H9 (cell line): ENCODE measurements around the gene SOX21. TPM values are rescaled to one million over a fixed set of nuclear protein-coding genes. Genes with fewer than 3 reads are reported as not detected.

Source experiments
- DNase-seq: peaks from one replicate; pipeline ENCODE4 v3.0.0-alpha.2; 2017
- H2AFZ ChIP-seq: one replicate; pipeline ENCODE4 v1.6.1; 2013; ENCODE audit warnings: mild to moderate bottlenecking, low read length, control low read depth, moderate library complexity
- H2AK5ac ChIP-seq: 2 replicates; pipeline ENCODE4 v1.6.1; 2013; ENCODE audit warnings: low read length, control low read depth, mixed read lengths; ENCODE audit not compliant: insufficient read length
- H2BK120ac ChIP-seq: one replicate; pipeline ENCODE4 v1.6.1; 2013; ENCODE audit warnings: low read depth, mild to moderate bottlenecking, low read length, control low read depth, inconsistent platforms; ENCODE audit not compliant: poor library complexity, severe bottlenecking
- H2BK12ac ChIP-seq: 2 replicates; pipeline ENCODE4 v1.6.1; 2013; ENCODE audit warnings: low read length, control low read depth, mixed read lengths, low read depth; ENCODE audit not compliant: insufficient read length
- H2BK15ac ChIP-seq: 2 replicates; pipeline ENCODE4 v1.6.1; 2013; ENCODE audit warnings: low read depth, low read length, control low read depth
- H2BK20ac ChIP-seq: one replicate; pipeline ENCODE4 v1.6.1; 2013; ENCODE audit warnings: low read depth, mild to moderate bottlenecking, low read length, control low read depth, inconsistent platforms; ENCODE audit not compliant: poor library complexity, severe bottlenecking
- H2BK5ac ChIP-seq: 2 replicates; pipeline ENCODE4 v1.6.1; 2013; ENCODE audit warnings: low read length, control low read depth, mixed read lengths; ENCODE audit not compliant: insufficient read length
- H3K14ac ChIP-seq: 2 replicates; pipeline ENCODE4 v1.6.1; 2013; ENCODE audit warnings: low read length, control low read depth; ENCODE audit not compliant: insufficient read depth
- H3K18ac ChIP-seq: 2 replicates; pipeline ENCODE4 v1.6.1; 2013; ENCODE audit warnings: low read depth, mild to moderate bottlenecking, mixed read lengths, low read length, control low read depth; ENCODE audit not compliant: insufficient read length
- H3K23ac ChIP-seq: 2 replicates; pipeline ENCODE4 v1.6.1; 2013; ENCODE audit warnings: low read length, control low read depth, mixed read lengths, low read depth; ENCODE audit not compliant: insufficient read length
- H3K23me2 ChIP-seq: 2 replicates; pipeline ENCODE4 v1.6.1; 2013; ENCODE audit warnings: low read depth, mild to moderate bottlenecking, mixed read lengths, low read length, control low read depth; ENCODE audit not compliant: insufficient read length, poor library complexity, severe bottlenecking
- H3K27ac ChIP-seq: 2 replicates; pipeline ENCODE4 v1.5.1; 2013; ENCODE audit warnings: low read length, control low read depth, mixed read lengths, low read depth; ENCODE audit not compliant: insufficient read length
- H3K27me3 ChIP-seq: 2 replicates; pipeline ENCODE4 v1.6.1; 2013; ENCODE audit warnings: low read length, control low read depth, inconsistent platforms; ENCODE audit not compliant: insufficient read depth
- H3K4ac ChIP-seq: 2 replicates; pipeline ENCODE4 v1.6.1; 2013; ENCODE audit warnings: low read depth, mild to moderate bottlenecking, control low read depth, inconsistent platforms, low read length, moderate library complexity
- H3K4me1 ChIP-seq: 2 replicates; pipeline ENCODE4 v1.6.1; 2013; ENCODE audit warnings: low read length, control low read depth, inconsistent platforms; ENCODE audit not compliant: insufficient read depth
- H3K4me2 ChIP-seq: 2 replicates; pipeline ENCODE4 v1.6.1; 2013; ENCODE audit warnings: low read length, control low read depth, mixed read lengths; ENCODE audit not compliant: insufficient read length, insufficient read depth
- H3K56ac ChIP-seq: 2 replicates; pipeline ENCODE4 v1.6.1; 2013; ENCODE audit warnings: low read depth, mild to moderate bottlenecking, mixed read lengths, low read length, control low read depth; ENCODE audit not compliant: insufficient read length
- H3K79me1 ChIP-seq: 2 replicates; pipeline ENCODE4 v1.6.1; 2013; ENCODE audit warnings: low read depth, mild to moderate bottlenecking, moderate library complexity, low read length, control low read depth, inconsistent platforms; ENCODE audit not compliant: insufficient read depth, poor library complexity, severe bottlenecking
- H3K79me2 ChIP-seq: 2 replicates; pipeline ENCODE4 v1.6.1; 2013; ENCODE audit warnings: low read length, control low read depth, inconsistent platforms; ENCODE audit not compliant: insufficient read depth
- H3K9ac ChIP-seq: 2 replicates; pipeline ENCODE4 v1.6.1; 2013; ENCODE audit warnings: low read length, control low read depth, mixed read lengths; ENCODE audit not compliant: insufficient read length; ENCODE audit errors: extremely low read depth
- H3K9me3 ChIP-seq: one replicate; pipeline ENCODE4 v1.6.1; 2013; ENCODE audit warnings: low read depth, low read length, inconsistent platforms; ENCODE audit not compliant: control insufficient read depth
- H3T11ph ChIP-seq: one replicate; pipeline ENCODE4 v1.6.1; 2013; ENCODE audit warnings: mild to moderate bottlenecking, low read length, control low read depth, inconsistent platforms
- H4K20me1 ChIP-seq: one replicate; pipeline ENCODE4 v1.6.1; 2013; ENCODE audit not compliant: control insufficient read depth, insufficient read length, insufficient read depth
- H4K5ac ChIP-seq: 2 replicates; pipeline ENCODE4 v1.6.1; 2013; ENCODE audit warnings: low read depth, mild to moderate bottlenecking, mixed read lengths, low read length, control low read depth; ENCODE audit not compliant: insufficient read length
- H4K8ac ChIP-seq: replicated peaks from 2 replicates; pipeline ENCODE4 v1.6.1; 2013; ENCODE audit warnings: low read length, control low read depth, mixed read lengths, low read depth; ENCODE audit not compliant: insufficient read length
- H4K91ac ChIP-seq: 2 replicates; pipeline ENCODE4 v1.6.1; 2013; ENCODE audit warnings: low read depth, mild to moderate bottlenecking, moderate library complexity, mixed read lengths, low read length, control low read depth; ENCODE audit not compliant: insufficient read length
- H3K27ac Mint-ChIP-seq, 3 experiments: 2 replicates in 2 of 3; 3 replicates in 1 of 3; pipeline ENCODE4 v1.8.0; 2020 to 2021; ENCODE audit warnings: mixed read lengths in 3 of 3, mild to moderate bottlenecking in 1 of 3, moderate library complexity in 1 of 3
- H3K27me3 Mint-ChIP-seq: 2 replicates; pipeline ENCODE4 v1.8.0; 2021; ENCODE audit warnings: low read depth, mild to moderate bottlenecking, moderate library complexity, mixed read lengths
- H3K36me3 Mint-ChIP-seq, 3 experiments: 2 replicates in 2 of 3; 3 replicates in 1 of 3; pipeline ENCODE4 v1.8.0; 2020 to 2021; ENCODE audit warnings: low read depth in 3 of 3, mixed read lengths in 3 of 3; ENCODE audit not compliant: insufficient read depth in 1 of 3
- H3K4me1 Mint-ChIP-seq, 2 experiments: 2 replicates each; pipeline ENCODE4 v1.8.0; 2020; ENCODE audit warnings: mixed read lengths in 2 of 2
- H3K4me3 Mint-ChIP-seq, 2 experiments: 2 replicates in 1 of 2; 3 replicates in 1 of 2; pipeline ENCODE4 v1.8.0; 2020 to 2021; ENCODE audit warnings: mild to moderate bottlenecking in 2 of 2, mixed read lengths in 2 of 2, moderate library complexity in 1 of 2
- H3K9me3 Mint-ChIP-seq, 2 experiments: 2 replicates in 1 of 2; 3 replicates in 1 of 2; pipeline ENCODE4 v1.8.0; 2020; ENCODE audit warnings: mild to moderate bottlenecking in 2 of 2, mixed read lengths in 2 of 2, moderate library complexity in 1 of 2
- WGBS: extraction: QIAGEN DNeasy Blood & Tissue Kit; methylation state at CpG from one replicate; pipeline ENCODE4 v1.1.7; 2013; ENCODE audit warnings: missing lambda C conversion rate, low lambda C conversion rate, mixed read lengths; ENCODE audit not compliant: insufficient read length; ENCODE audit errors: extremely low coverage; 5-methylcytosine and 5-hydroxymethylcytosine counted together
- total RNA-seq: library from RNA; stranded (reverse); gene quantifications from 2 replicates; pipeline ENCODE4 v1.2.1, GENCODE V29; 2021
- TF ChIP-seq, protein P1 (sequence below): fragments of 200-600 bp; sonication (generic); conservative IDR thresholded peaks from 3 replicates; pipeline ENCODE4 v1.8.0; 2021; ENCODE audit warnings: antibody characterized with exemption, mild to moderate bottlenecking

The SOX21 gene
- total RNA-seq, 1 experiment from 2014 or later, result 38.4 TPM

DNA sequence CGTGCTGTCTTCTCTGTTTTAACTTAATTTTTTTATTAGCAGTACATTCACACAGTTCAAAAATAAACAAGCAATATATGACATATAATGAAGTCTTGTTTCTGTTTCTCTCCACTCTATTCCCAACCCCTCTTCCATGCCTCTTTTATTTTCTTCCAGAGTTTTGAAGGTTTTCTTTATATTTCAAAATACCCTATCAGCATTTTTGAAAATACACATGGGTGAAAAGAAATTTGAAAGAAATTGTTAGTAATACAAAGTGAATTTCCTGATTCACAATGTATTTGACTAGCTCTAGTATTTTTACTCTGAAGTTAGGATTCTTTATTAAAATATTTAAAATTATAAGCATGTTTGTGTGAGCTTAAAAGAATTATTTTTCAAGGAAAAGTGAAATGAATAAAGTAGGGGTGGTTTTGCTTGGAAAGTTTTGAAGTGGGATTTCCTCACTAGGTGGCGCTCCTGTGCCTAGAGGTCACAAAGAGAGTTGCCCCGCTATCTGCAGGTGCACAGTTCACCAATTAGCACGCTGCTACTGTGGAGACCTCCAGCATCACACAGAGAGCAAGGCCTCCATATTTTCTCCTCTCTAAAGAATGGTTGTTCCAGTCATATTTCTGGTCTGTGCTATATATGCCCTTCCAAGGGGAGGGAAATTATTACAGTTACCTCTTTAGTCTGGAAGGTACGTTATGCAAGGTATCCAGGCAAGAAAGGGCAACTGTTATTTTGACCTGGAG, 37.6 kb downstream of the SOX21 start:
- H3K4ac ChIP-seq, result no peak overlapping the region
- Mint-ChIP-seq H3K9me3 (no peaks in the 10 kb centered on the region), H3K27me3 (peaks cover 13% of the 10 kb centered on the region), H3K36me3 (no peaks in the 10 kb centered on the region), H3K4me1 (peaks cover 24 to 25% of the 10 kb centered on the region in 2 experiments), H3K27ac (no peak overlapping the region), H3K4me3 (no peak overlapping the region)
- H4K20me1 ChIP-seq, result no peaks in the 10 kb centered on the region
- H4K5ac ChIP-seq, result no peak overlapping the region
- H2BK15ac ChIP-seq, result no peak overlapping the region
- no peak overlapping the region for H2AFZ ChIP-seq
- H3K9me3 ChIP-seq, result no peaks in the 10 kb centered on the region
- peaks cover 2% of the 10 kb centered on the region; the same call in 1 of the 2 replicates for H3K4me1 ChIP-seq
- no peaks in the 10 kb centered on the region for H3K23me2 ChIP-seq
- no peak overlapping the region for H3K14ac ChIP-seq
- no peak overlapping the region for H3K23ac ChIP-seq
- H3K79me1 ChIP-seq, result no peaks in the 10 kb centered on the region
- H2BK12ac ChIP-seq, result no peak overlapping the region
- H2AK5ac ChIP-seq, result no peak overlapping the region
- no peak overlapping the region for H3K9ac ChIP-seq
- no peaks in the 10 kb centered on the region for H3K27me3 ChIP-seq
- peak; percentile 67 for DNase-seq
- H3K27ac ChIP-seq, result no peak overlapping the region
- no peak overlapping the region for H3T11ph ChIP-seq
- WGBS, result no CpG with 5 or more reads among the region's 5 CpGs
- no peak overlapping the region for H4K91ac ChIP-seq
- H4K8ac ChIP-seq, result no peak overlapping the region
- H3K56ac ChIP-seq, result no peak overlapping the region
- TF ChIP-seq, protein P1, sequence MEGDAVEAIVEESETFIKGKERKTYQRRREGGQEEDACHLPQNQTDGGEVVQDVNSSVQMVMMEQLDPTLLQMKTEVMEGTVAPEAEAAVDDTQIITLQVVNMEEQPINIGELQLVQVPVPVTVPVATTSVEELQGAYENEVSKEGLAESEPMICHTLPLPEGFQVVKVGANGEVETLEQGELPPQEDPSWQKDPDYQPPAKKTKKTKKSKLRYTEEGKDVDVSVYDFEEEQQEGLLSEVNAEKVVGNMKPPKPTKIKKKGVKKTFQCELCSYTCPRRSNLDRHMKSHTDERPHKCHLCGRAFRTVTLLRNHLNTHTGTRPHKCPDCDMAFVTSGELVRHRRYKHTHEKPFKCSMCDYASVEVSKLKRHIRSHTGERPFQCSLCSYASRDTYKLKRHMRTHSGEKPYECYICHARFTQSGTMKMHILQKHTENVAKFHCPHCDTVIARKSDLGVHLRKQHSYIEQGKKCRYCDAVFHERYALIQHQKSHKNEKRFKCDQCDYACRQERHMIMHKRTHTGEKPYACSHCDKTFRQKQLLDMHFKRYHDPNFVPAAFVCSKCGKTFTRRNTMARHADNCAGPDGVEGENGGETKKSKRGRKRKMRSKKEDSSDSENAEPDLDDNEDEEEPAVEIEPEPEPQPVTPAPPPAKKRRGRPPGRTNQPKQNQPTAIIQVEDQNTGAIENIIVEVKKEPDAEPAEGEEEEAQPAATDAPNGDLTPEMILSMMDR, result peak; percentile 93
- H2BK5ac ChIP-seq, result no peak overlapping the region
- H2BK20ac ChIP-seq, result no peak overlapping the region
- no peak overlapping the region for H3K18ac ChIP-seq
- no peaks in the 10 kb centered on the region for H3K79me2 ChIP-seq
- no peak overlapping the region for H2BK120ac ChIP-seq
- H3K4me2 ChIP-seq, result no peak overlapping the region
